NB4 (cell line): ENCODE measurements around the gene NUP42.

Experiments used
- CTCF ChIP-seq: IDR thresholded peaks from one replicate; pipeline ENCODE4 v1.5.1; 2012; ENCODE audit warnings: low read depth, low read length
- POLR2A ChIP-seq: IDR thresholded peaks from 2 replicates; pipeline ENCODE4 v1.6.1; 2011; ENCODE audit warnings: mild to moderate bottlenecking; ENCODE audit not compliant: insufficient read length; ENCODE audit errors: extremely low read depth

GRCh38 chr7:23214938-23215337 is 33.1 kb downstream of the NUP42 start:
- TF ChIP-seq CTCF (no peak), POLR2A (no peak)
